A549 (cell line): ENCODE data around the gene FCGR2B.
A peak's percentile ranks its signal among the peaks of the same experiment; 100 is the strongest.

Experiments used
- POLR2A ChIP-seq: IDR thresholded peaks from 2 replicates; pipeline ENCODE4 v1.6.1; 2012; ENCODE audit warnings: mild to moderate bottlenecking, low read length
- ZFP36 ChIP-seq: fragments of 450-650 bp; IDR thresholded peaks from 2 replicates; pipeline ENCODE4 v1.6.1; 2014; ENCODE audit warnings: borderline replicate concordance; ENCODE audit not compliant: partially characterized antibody

DNA sequence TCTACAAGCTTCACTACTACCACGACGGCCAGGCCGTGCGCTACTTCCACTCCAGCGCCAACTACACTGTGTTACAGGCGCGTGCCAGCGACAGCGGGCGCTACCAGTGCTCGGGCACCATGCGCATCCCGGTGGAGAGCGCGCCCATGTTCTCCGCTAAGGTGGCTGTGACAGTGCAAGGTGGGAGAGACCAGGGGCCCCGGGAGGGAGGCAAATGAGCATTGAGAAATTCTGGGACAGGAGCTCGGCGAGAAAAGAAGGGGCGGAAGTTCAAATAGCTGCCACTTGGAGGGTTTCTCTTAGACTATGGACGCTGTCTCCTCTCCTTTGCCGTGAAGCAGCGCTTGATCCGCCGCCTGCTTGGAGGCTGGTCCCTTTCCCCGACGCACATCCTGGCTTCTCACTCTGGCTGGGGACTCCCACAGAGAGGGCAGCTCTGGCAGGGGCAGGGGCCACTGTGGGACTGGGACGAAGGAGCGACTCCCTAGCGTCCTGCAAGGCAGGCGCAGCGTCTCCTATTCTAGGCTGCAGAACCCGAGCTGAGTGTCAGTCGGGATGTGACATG, 63.0 kb downstream of the FCGR2B start:
- TF ChIP-seq POLR2A, result peak; percentile 36
- no peak for TF ChIP-seq ZFP36
